NK-92 treated with Interleukin-12 subunit alpha and Interleukin-12 subunit beta, amount 100 ng/mL, for 24 hours (cell line): ENCODE results near the gene TBCCD1.
"Not testable (repeated sequence)": the region's sequence is repeated elsewhere in the genome, so short reads cannot be mapped to it uniquely, and the experiment has no call there.

Experiments used
- DNase-seq: peaks from one replicate; lab custom pipeline; 2025; lab: John Stamatoyannopoulos, UW

TBCCD1 gene

DNA sequence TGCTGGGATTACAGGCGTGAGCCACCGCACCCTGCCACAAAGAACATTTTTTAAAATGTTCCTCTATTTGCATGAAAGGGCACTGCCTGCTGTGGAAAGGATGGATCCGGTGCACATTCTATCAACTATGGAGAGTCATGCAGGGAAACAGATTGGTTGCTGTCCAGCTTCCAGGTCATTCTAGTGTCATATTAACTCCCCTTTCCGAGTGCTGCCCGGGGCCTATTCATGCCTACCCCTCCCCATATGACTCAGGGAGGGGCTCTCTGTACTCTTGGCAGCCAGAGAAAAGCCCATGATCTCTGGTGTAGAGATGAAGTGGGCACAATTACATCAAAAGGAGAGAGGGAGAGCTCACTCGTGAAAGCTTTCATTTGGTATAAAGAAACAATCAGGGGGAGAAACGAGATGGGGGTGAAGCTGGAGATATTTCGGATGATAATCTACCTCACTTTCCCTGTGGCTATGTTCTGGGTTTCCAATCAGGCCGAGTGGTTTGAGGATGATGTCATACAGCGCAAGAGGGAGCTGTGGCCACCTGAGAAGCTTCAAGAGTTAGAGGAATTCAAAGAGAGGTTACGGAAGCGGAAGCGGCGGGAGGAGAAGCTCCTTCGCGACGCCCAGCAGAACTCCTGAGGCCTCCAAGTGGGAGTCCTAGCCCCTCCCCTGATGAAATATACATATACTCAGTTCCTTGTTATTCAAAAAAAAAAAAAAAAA, 29.6 kb upstream of the TBCCD1 start:
- no peak for DNase-seq

- DNase-seq = no peak
Measured at GRCh38 chr3:186594591-186595113, 27.5 kb upstream of the TBCCD1 start.

GRCh38 chr3:186593862-186594261, 26.7 kb upstream of the TBCCD1 start:
- no peak for DNase-seq

DNA sequence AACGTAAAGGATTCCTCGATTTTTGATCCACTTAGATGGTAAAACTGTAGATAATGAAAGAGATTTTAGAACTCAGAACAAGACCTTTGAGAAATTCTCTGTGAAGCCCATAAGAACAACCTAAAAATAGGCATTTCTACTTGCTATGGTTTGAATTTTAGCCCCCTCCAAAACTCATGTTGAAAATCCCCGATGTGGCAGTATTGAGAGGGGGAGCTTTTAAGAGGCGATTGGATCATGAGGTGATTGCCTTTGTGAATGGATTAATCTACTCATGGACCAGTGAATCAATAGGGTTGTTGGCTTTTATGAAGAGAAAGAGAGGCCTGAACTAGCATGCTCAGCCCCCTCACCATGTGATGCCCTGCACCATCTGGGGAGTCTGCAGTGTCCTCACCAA, 25.5 kb upstream of the TBCCD1 start:
- DNase-seq = no peak

GRCh38 chr3:186590580-186591295, 23.6 kb upstream of the TBCCD1 start:
- no peak for DNase-seq

- DNase-seq = no peak
Measured at GRCh38 chr3:186589856-186590579, 22.9 kb upstream of the TBCCD1 start.

DNA sequence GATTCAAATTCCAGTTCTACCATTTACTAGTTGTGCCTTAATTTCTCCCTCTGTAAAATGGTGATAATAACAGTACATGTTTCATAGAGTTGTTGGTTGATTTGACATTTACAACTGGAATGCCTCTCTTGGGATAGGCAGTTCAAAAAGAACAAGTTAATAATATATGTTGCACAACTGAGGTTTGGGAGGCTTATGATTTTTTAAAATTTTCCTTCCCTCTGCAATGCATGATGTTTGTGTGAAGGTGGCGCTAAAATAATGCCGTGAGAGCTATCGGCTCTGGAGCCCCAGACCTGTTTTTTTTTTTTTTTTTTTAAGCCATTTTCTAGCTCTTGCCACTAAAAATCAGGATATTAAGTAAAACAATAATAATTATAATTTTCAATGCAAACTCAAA, 22.0 kb upstream of the TBCCD1 start:
- DNase-seq = no peak

- no peak for DNase-seq
Measured at GRCh38 chr3:186588632-186589031, 21.5 kb upstream of the TBCCD1 start.

- no peak for DNase-seq
Measured at GRCh38 chr3:186587183-186587582, 20.0 kb upstream of the TBCCD1 start.

- not testable (repeated sequence) for DNase-seq
Measured at GRCh38 chr3:186586245-186586644, 19.1 kb upstream of the TBCCD1 start.

- DNase-seq = no peak
Measured at GRCh38 chr3:186583831-186584230, 16.7 kb upstream of the TBCCD1 start.

DNA sequence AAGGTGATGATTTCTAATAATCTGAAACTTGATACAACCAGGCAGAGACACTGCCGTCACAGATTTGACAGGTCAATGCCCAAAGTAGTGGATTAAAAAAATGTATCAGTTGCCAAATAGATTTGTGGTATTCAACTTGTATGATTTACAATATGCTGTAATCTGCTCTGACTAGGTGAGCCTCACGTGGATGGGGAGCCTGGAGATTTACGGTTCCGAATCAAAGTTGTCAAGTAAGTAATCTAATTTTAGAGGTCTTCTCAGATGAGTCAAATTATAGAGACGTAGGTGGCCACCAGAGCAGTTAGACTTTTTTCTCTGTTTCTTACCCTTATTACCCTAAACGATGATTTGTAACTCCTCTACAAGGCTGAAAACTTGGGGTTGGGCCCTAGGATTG, 15.4 kb upstream of the TBCCD1 start:
- no peak for DNase-seq

- DNase-seq = no peak
Measured at GRCh38 chr3:186580785-186581184, 13.6 kb upstream of the TBCCD1 start.

DNA sequence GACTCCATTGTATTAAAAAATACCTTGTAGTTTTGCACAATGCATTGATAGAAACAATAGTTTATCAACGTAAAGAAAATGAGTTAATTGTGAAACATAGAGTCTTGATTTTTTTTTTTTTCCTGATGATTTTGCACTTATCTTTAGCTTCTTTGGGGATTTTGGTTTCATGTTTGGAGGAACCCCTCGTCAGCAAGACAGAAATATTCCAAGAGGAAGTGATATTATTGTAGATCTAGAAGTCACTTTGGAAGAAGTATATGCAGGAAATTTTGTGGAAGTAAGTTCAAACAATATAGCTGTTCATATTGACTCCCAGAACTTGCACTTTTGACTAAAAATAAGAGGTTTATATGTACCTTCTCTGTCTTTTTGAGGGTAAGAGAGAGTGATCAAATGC, 10.4 kb upstream of the TBCCD1 start:
- no peak for DNase-seq

DNA sequence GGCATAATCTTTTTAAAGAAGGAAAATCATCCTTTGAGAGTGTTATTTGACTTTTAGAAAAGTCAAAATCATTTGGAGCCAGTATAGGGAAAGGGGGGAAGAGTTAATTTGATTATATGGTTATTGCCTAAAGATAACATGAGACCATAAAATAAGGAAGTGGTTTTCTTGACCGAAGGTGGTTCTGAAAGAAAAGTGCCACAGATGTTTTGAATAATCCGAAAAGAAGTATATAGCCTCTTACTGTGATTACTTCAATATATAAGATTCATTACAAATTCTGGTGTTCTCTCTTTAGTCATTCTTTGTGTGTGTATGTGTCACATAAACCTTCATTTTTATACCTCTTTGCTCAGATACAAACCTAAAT, 4.5 kb upstream of the TBCCD1 start:
- no peak for DNase-seq

GRCh38 chr3:186570941-186571643, 4.0 kb upstream of the TBCCD1 start:
- DNase-seq = no peak

DNA sequence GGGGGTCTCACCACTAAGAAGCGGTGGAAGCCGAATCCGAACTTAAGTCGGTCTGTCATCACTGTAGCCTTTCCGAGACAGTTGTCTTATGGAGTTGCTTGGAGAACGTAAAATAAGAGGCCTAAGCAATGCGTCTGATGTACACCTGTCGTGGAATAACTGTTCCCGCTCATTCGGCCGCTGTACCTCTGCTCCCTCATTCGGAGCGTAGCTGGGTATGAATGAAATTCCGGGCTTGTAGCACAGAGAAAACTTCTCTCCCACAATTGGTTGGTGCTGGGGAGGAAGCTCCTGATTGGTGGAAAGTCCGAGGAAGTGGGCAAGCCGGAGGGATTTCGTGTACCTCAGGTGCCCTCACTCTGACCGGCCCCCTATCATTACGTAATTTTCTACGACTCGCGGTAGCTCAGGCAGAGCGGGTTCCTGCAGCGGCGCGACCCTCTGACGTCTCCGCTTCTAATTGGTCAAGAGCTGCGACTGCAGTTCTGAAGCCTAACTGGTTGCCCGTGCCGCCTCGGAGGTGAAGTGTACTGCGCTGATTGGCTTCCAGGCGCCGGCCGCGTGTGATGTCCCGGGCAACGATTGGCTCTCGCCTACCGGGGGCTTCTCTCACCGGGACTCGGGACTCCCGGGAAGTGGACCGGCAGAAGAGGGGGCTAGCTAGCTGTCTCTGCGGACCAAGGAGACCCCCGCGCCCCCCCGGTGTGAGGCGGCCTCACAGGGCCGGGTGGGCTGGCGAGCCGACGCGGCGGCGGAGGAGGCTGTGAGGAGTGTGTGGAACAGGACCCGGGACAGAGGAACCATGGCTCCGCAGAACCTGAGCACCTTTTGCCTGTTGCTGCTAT, 3.2 kb upstream of the TBCCD1 start, which contains the start of gene DNAJB11:
Gene DNAJB11, plus strand, starts transcription at position 625 of the 845 bp plus-strand sequence. Its CDS starts 178 bp downstream, at position 803.
- peak; percentile 100 for DNase-seq

DNA sequence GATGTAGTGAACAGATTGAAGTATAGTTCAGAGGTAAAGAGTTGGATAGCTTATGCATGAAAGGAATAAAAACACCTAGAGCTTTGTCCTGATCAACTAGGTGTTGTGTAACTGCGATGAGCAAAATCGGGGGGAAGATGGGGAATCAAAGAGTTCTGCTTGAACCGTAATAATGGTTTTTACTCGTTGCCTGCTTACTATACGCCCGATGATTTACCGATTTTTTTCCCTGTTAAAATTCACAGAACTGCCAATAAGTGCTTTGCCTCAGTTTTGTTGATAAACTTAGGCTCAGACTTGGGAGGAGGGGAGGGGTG, 2.6 kb upstream of the TBCCD1 start:
- DNase-seq = no peak

DNA sequence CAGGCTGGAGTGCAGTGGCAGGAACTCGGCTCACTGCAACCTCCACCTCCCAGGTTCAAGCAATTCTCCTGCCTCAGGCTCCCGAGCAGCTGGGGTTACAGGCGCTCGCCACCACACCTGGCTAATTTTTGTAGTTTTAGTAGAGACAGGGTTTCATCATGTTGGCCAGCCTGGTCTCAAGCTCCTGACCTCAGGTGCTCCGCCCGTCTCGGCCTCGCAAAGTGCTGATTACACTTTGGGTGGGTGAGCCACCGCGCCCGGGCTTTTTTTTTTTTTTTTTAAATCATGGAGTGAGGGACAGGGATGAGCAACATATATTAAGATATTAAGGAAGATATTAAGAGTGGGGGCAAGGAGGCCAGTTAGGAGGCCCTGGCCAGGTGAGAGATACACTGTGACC, 2.2 kb upstream of the TBCCD1 start:
- not testable (repeated sequence) for DNase-seq

DNA sequence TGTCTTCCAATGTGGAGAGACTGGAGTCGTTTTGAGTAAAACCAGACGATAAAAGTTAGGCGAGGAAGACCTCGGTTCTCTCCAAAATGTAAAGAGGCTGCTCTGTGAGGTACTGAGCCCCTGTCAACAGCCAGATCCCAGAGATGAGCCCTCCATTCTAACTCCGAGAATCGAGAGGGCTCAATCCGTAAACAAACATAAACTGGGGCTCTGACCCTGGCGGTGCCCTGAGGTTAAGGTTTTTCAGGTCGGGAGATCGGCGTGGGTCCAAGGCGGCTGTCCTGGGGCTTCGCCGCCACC, 417 bp downstream of the TBCCD1 start:
- no peak for DNase-seq

GRCh38 chr3:186564586-186564985, 2.6 kb downstream of the TBCCD1 start:
- DNase-seq = no peak
